K562 (cell line): ENCODE measurements around the gene ADIPOQ. TPM values are rescaled to one million over a fixed set of nuclear protein-coding genes. Genes with fewer than 3 reads are reported as not detected.

ENCODE experiments used
- ATAC-seq: fragments of 200-7000 bp; cut with Tn5 transposase; 3 replicates; pipeline ENCODE4 v1.9.1; 2020; ENCODE audit warnings: moderate library complexity
- BruUV-seq: library from RNA; stranded (reverse); fragments of 400-500 nt; replicated peaks from 2 replicates; lab custom pipeline; 2021; lab: Mats Ljungman, UMichigan
- CTCF ChIA-PET: fragments of 300-600 bp; formaldehyde crosslinking; extraction: SDS; loops from one replicate; lab custom pipeline; 2021; ENCODE audit warnings: low intra/inter-chr PET ratio; lab: Yijun Ruan, JAX
- POLR2A ChIA-PET: fragments of 300-600, 350-650 bp; sonication (Branson Sonifier 250); formaldehyde crosslinking; extraction: SDS; loops from one replicate; lab custom pipeline; 2021; ENCODE audit warnings: antibody characterized with exemption, inconsistent platforms; lab: Yijun Ruan, JAX
- DNase-seq, 4 experiments: peaks; one replicate each; pipeline versions ENCODE4 v3.0.0 to v3.0.0-alpha.2; 2011 to 2018; ENCODE audit warnings: low spot score in 3 of 4, mixed read lengths in 3 of 4; ENCODE audit errors: extremely low read depth in 1 of 4
- FAIRE-seq: peaks from 2 replicates; lab custom pipeline; 2011; peaks lifted over from hg19 to GRCh38; lab: Jason Lieb, UNC
- H2AFZ ChIP-seq: 2 replicates; pipeline ENCODE4 v1.6.0; 2011; ENCODE audit warnings: low read depth, low read length, control low read depth, inconsistent platforms
- H3K27ac ChIP-seq: fragments of 200-600 bp; 3 replicates; pipeline ENCODE4 v1.8.0; 2011; ENCODE audit warnings: low read depth, mild to moderate bottlenecking, control low read depth, inconsistent platforms, low read length, moderate library complexity, mixed read lengths; ENCODE audit errors: extremely low read depth
- H3K27me3 ChIP-seq, 2 experiments: fragments of 300-600 bp in 1 of 2; 2 replicates in 1 of 2; 3 replicates in 1 of 2; pipeline versions ENCODE4 v1.6.0 to v1.8.0; 2011; ENCODE audit warnings: inconsistent platforms in 2 of 2, low read length in 2 of 2, mild to moderate bottlenecking in 1 of 2, mixed read lengths in 1 of 2, moderate library complexity in 1 of 2; ENCODE audit not compliant: control insufficient read depth in 2 of 2, insufficient read depth in 2 of 2
- H3K36me3 ChIP-seq: fragments of 300-600 bp; 3 replicates; pipeline ENCODE4 v1.8.0; 2011; ENCODE audit warnings: mild to moderate bottlenecking, low read length, inconsistent platforms; ENCODE audit not compliant: control insufficient read depth, insufficient read depth
- H3K4me1 ChIP-seq, 2 experiments: fragments of 200-600 bp in 1 of 2; replicated peaks in 1 of 2; 2 replicates in 1 of 2; 3 replicates in 1 of 2; pipeline versions ENCODE4 v1.5.1 to v1.8.0; 2011; ENCODE audit warnings: inconsistent platforms in 2 of 2, low read length in 2 of 2, mild to moderate bottlenecking in 1 of 2, mixed read lengths in 1 of 2, moderate library complexity in 1 of 2; ENCODE audit not compliant: control insufficient read depth in 2 of 2, insufficient read depth in 2 of 2
- H3K4me2 ChIP-seq: 2 replicates; pipeline ENCODE4 v1.6.1; 2011; ENCODE audit warnings: low read length, control low read depth, inconsistent platforms, mixed read lengths; ENCODE audit not compliant: insufficient read depth
- H3K4me3 ChIP-seq: fragments of 200-600 bp; sonication (generic), shearing (Covaris generic); 2 replicates; pipeline ENCODE4 v1.5.1; 2016; ENCODE audit warnings: control low read depth, inconsistent platforms
- H3K79me2 ChIP-seq: fragments of 200-600 bp; 3 replicates; pipeline ENCODE4 v1.8.0; 2011; ENCODE audit warnings: low read length, inconsistent platforms; ENCODE audit not compliant: control insufficient read depth, insufficient read depth
- H3K9ac ChIP-seq, 2 experiments: 2 replicates each; pipeline versions ENCODE4 v1.6.0 to v1.6.1; 2011; ENCODE audit warnings: low read depth in 2 of 2, low read length in 2 of 2, control low read depth in 1 of 2, inconsistent platforms in 1 of 2, mild to moderate bottlenecking in 1 of 2, mixed read lengths in 1 of 2; ENCODE audit not compliant: insufficient read depth in 1 of 2
- H3K9me1 ChIP-seq: one replicate; pipeline ENCODE4 v1.6.0; 2011; ENCODE audit warnings: inconsistent platforms, mild to moderate bottlenecking, low read length, moderate library complexity; ENCODE audit not compliant: control insufficient read depth, insufficient read depth
- H3K9me3 ChIP-seq: replicated peaks from 2 replicates; pipeline ENCODE4 v1.5.1; 2011; ENCODE audit warnings: low read depth, low read length, inconsistent platforms; ENCODE audit not compliant: control insufficient read depth, insufficient read depth
- H4K20me1 ChIP-seq: replicated peaks from 2 replicates; pipeline ENCODE4 v1.6.1; 2011; ENCODE audit warnings: low read length, inconsistent platforms, mixed read lengths; ENCODE audit not compliant: control insufficient read depth, insufficient read depth
- MAZ ChIP-seq, 2 experiments: fragments of 450-650 bp in 1 of 2; sonication (generic) in 1 of 2; formaldehyde crosslinking; IDR thresholded peaks in 1 of 2; conservative IDR thresholded peaks in 1 of 2; 2 replicates each; pipeline versions ENCODE4 v1.4.0 to v1.5.0; 2020; ENCODE audit warnings: mild to moderate bottlenecking in 1 of 2, missing genetic modification reagents in 1 of 2
- PHB2 ChIP-seq: fragments of 450-650 bp; IDR thresholded peaks from 2 replicates; pipeline ENCODE4 v1.6.1; 2017; ENCODE audit warnings: low read depth
- RAD21 ChIP-seq, 2 experiments: fragments of 250-450 bp in 1 of 2; fragments of 450-650 bp in 1 of 2; sonication (Bioruptor Pico) in 1 of 2; formaldehyde crosslinking in 1 of 2; IDR thresholded peaks in 1 of 2; conservative IDR thresholded peaks in 1 of 2; 2 replicates each; pipeline versions ENCODE4 v1.4.0 to v1.8.0; 2020 to 2022; ENCODE audit warnings: mild to moderate bottlenecking in 2 of 2, moderate library complexity in 1 of 2
- SMC3 ChIP-seq: conservative IDR thresholded peaks from 2 replicates; pipeline ENCODE4 v1.6.1; 2011; ENCODE audit warnings: low read depth, low read length, improper control_type of control experiment; ENCODE audit not compliant: insufficient read depth
- WGBS: fragments of 100-300 bp; shearing (Covaris generic); methylation state at CpG from one replicate; pipeline ENCODE4 v1.1.6; 2016; ENCODE audit warnings: low coverage, mixed read lengths; ENCODE audit not compliant: insufficient coverage; ENCODE audit errors: missing lambda C conversion rate; 5-methylcytosine and 5-hydroxymethylcytosine counted together
- in situ Hi-C: fragments of 300-500 bp; cut with MboI; formaldehyde crosslinking; loops from 4 replicates; pipeline ENCODE4 v1.15.0; 2018; ENCODE audit warnings: inconsistent platforms, mixed read lengths
- intact Hi-C: fragments of 100-400 bp; cut with micrococcal nuclease; formaldehyde crosslinking; loops from 2 replicates; pipeline ENCODE4 v1.14.2; 2022
- polyA plus RNA-seq, 8 experiments: library from polyadenylated mRNA; depleted of rRNA in 4 of 8; stranded (reverse) in 5 of 8; unstranded in 3 of 8; fragments of >200 nt; fragmentation: Nextera tagmentation in 2 of 8; fragmentation: Illumina TruSeq in 1 of 8; extraction: Ambion mirVana in 2 of 8; extraction: Trizol in 1 of 8; gene quantifications; 2 replicates each; pipeline versions ENCODE4 v1.2.1 to v1.2.3, GENCODE V29; 2011 to 2014; ENCODE audit warnings: inconsistent platforms in 1 of 8, missing spikeins in 1 of 8
- total RNA-seq, 7 experiments: library from RNA; depleted of rRNA in 6 of 7; stranded (reverse); fragments of >200 nt in 6 of 7; fragmentation: Illumina TruSeq in 2 of 7; extraction: Trizol in 2 of 7; gene quantifications; 2 replicates each; pipeline versions ENCODE4 v1.2.1 to v1.2.3, GENCODE V29; 2011 to 2021; ENCODE audit warnings: low replicate concordance in 1 of 7
- TF ChIP-seq, protein P1 (sequence below), 2 experiments: fragments of 450-650 bp; formaldehyde crosslinking in 1 of 2; IDR thresholded peaks; 2 replicates each; pipeline versions ENCODE4 v1.4.0 to v1.6.1; 2014 to 2020; ENCODE audit warnings: mild to moderate bottlenecking in 2 of 2, borderline replicate concordance in 1 of 2, low read depth in 1 of 2
- TF ChIP-seq, protein P2 (sequence below): fragments of 250-450 bp; sonication (Bioruptor Pico); IDR thresholded peaks from 2 replicates; pipeline ENCODE4 v1.9.0; 2021; ENCODE audit warnings: mild to moderate bottlenecking
- TF ChIP-seq, protein P3 (sequence below), 3 experiments: IDR thresholded peaks in 2 of 3; conservative IDR thresholded peaks in 1 of 3; 2 replicates each; pipeline ENCODE4 v1.5.1; 2011 to 2012; ENCODE audit warnings: low read length in 3 of 3, mild to moderate bottlenecking in 3 of 3, control low read depth in 2 of 3, improper control_type of control experiment in 1 of 3, inconsistent platforms in 1 of 3, low read depth in 1 of 3, mixed read lengths in 1 of 3, moderate library complexity in 1 of 3; ENCODE audit not compliant: insufficient read depth in 2 of 3

Gene ADIPOQ
- total and polyA plus RNA-seq, 9 of the 15 experiments (the other 6 are each of a cell fraction or from before 2014, with no cell fraction given) = 0.01 to 0.04 (median 0.03) TPM; not detected in 4

DNA sequence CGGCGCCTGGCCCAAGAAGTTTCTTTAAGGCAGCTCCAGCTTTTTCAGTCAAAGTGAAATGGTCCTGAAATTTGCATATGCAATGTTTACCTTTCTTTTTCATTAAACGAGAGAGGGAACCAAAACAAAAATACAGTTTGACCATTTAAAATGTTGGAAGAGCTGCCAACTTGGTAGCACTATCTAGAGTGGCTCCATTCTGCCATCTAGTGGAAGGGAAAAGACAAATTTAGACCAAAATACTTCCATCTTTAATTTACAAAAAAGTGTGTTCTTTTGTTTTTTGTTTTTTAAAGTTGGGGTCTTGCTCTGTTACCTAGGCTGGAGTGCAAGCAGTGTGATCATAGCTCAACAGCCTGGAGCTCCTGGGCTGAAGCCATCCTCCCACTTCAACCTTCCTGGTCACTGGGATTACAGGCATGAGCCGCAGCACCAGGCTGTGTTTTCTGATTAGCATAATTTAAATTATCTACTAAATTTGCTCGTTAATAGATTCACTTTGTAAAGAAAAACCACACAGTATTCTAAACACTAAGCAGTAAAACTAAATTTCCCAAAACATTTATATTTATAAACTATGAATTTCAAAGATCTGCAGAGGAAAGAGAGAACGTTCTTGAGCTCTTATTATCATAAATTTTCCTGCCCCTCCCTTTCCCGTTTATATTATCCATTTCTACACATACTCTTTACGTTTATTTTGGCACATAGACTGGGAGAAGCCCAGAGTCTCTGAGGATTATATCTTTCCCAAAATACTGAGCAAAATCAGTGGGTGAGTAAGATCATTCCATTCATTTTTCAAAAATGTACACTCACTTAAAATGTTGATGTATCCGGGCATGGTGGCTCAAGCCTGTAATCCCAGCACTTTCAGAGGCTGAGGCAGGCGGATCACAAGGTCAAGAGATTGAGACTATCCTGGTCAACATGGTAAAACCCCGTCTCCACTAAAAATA, 20.8 kb upstream of the ADIPOQ start:
- no peaks in the 10 kb centered on the region for H3K36me3 ChIP-seq
- intact Hi-C loops = loop anchor here (1.0 to 10.0 kb wide), 4 partner anchors 64 to 837 kb away; no protein-coding TSS in a partner anchor
- H3K79me2 ChIP-seq = peaks cover 10% of the 10 kb centered on the region; the same call in 2 of the 3 replicates
- no peak overlapping the region for H3K4me2 ChIP-seq
- H3K27ac ChIP-seq = no peak overlapping the region
- H3K9ac ChIP-seq = no peak overlapping the region
- no peaks in the 10 kb centered on the region for H3K27me3 ChIP-seq
- TF ChIP-seq PHB2 = no peak
- TF ChIP-seq, protein P1, sequence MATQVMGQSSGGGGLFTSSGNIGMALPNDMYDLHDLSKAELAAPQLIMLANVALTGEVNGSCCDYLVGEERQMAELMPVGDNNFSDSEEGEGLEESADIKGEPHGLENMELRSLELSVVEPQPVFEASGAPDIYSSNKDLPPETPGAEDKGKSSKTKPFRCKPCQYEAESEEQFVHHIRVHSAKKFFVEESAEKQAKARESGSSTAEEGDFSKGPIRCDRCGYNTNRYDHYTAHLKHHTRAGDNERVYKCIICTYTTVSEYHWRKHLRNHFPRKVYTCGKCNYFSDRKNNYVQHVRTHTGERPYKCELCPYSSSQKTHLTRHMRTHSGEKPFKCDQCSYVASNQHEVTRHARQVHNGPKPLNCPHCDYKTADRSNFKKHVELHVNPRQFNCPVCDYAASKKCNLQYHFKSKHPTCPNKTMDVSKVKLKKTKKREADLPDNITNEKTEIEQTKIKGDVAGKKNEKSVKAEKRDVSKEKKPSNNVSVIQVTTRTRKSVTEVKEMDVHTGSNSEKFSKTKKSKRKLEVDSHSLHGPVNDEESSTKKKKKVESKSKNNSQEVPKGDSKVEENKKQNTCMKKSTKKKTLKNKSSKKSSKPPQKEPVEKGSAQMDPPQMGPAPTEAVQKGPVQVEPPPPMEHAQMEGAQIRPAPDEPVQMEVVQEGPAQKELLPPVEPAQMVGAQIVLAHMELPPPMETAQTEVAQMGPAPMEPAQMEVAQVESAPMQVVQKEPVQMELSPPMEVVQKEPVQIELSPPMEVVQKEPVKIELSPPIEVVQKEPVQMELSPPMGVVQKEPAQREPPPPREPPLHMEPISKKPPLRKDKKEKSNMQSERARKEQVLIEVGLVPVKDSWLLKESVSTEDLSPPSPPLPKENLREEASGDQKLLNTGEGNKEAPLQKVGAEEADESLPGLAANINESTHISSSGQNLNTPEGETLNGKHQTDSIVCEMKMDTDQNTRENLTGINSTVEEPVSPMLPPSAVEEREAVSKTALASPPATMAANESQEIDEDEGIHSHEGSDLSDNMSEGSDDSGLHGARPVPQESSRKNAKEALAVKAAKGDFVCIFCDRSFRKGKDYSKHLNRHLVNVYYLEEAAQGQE (IDR thresholded peaks at IDR 0.05; ENCODE audit: borderline replicate concordance) = peak; percentile 64; the same call in 1 of the 2 replicates
- TF ChIP-seq, protein P1 (CRISPR knock-in tag; IDR thresholded peaks at IDR 0.05; ENCODE audit: low read depth) = no peak
- TF ChIP-seq SMC3 = peak; percentile 49
- 0 out of 4 replicates have a peak, but pooled peaks of 1 of the 2 experiments have one; percentile 22 for TF ChIP-seq MAZ (CRISPR knock-in tag; conservative IDR thresholded peaks at IDR 0.05 in 1 of 2, IDR thresholded peaks at IDR 0.05 in 1 of 2)
- TF ChIP-seq, protein P2, sequence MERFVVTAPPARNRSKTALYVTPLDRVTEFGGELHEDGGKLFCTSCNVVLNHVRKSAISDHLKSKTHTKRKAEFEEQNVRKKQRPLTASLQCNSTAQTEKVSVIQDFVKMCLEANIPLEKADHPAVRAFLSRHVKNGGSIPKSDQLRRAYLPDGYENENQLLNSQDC (CRISPR knock-in tag) = no peak
- TF ChIP-seq RAD21 (CRISPR knock-in tag; conservative IDR thresholded peaks at IDR 0.05 in 1 of 2, IDR thresholded peaks at IDR 0.05 in 1 of 2) = peak; percentile 74 to 84
- TF ChIP-seq, protein P3, sequence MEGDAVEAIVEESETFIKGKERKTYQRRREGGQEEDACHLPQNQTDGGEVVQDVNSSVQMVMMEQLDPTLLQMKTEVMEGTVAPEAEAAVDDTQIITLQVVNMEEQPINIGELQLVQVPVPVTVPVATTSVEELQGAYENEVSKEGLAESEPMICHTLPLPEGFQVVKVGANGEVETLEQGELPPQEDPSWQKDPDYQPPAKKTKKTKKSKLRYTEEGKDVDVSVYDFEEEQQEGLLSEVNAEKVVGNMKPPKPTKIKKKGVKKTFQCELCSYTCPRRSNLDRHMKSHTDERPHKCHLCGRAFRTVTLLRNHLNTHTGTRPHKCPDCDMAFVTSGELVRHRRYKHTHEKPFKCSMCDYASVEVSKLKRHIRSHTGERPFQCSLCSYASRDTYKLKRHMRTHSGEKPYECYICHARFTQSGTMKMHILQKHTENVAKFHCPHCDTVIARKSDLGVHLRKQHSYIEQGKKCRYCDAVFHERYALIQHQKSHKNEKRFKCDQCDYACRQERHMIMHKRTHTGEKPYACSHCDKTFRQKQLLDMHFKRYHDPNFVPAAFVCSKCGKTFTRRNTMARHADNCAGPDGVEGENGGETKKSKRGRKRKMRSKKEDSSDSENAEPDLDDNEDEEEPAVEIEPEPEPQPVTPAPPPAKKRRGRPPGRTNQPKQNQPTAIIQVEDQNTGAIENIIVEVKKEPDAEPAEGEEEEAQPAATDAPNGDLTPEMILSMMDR (IDR thresholded peaks at IDR 0.05 in 2 of 3, conservative IDR thresholded peaks at IDR 0.05 in 1 of 3; ENCODE audit: insufficient read depth in 2 of 3, low read depth in 1 of 3, low read length in 3 of 3) = peak; percentile 54 to 84 (median 67); a peak in 5 of 6 replicates
- H3K4me1 ChIP-seq = peaks cover 19 to 25% of the 10 kb centered on the region in 2 experiments; a peak in 4 of 5 replicates
- no TSS peak for BruUV-seq
- no peaks in the 10 kb centered on the region for H3K9me1 ChIP-seq
- peak overlapping the region; percentile 71 for H2AFZ ChIP-seq
- no peak overlapping the region for H3K4me3 ChIP-seq
- CTCF ChIA-PET = interaction anchor here (0.6 to 1.9 kb wide), 6 partner anchors 207 to 1161 kb away, joined by 3 to 13 read pairs (median 3); no protein-coding TSS in a partner anchor
- FAIRE-seq = peak; percentile 82
- POLR2A ChIA-PET = interaction anchor here (0.8 to 1.8 kb wide), 7 partner anchors 15 to 242 kb away, joined by 3 to 7 read pairs (median 4); partner anchors contain the start of gene EIF4A2
- H4K20me1 ChIP-seq = no peaks in the 10 kb centered on the region
- 32% methylated on average over 10 of the region's 11 CpGs for WGBS
- in situ Hi-C loops = no loop called here
- DNase-seq = peak in 3 of 4 experiments; percentile 26 to 76 (median 36)
- no peaks in the 10 kb centered on the region for H3K9me3 ChIP-seq
- ATAC-seq = no peak
